ENCODE results near the gene MLN. TPM values are rescaled to one million over a fixed set of nuclear protein-coding genes. Genes with fewer than 3 reads are reported as not detected.
"Not testable (repeated sequence)": the region's sequence is repeated elsewhere in the genome, so short reads cannot be mapped to it uniquely, and the experiment has no call there.

MLN gene
- total RNA-seq, 1 experiment from 2014 or later, result not detected

GRCh38 chr6:33833599-33833998, 29.8 kb upstream of the MLN start:
- no peak overlapping the region for H2BK12ac ChIP-seq (ENCODE audit: insufficient read length, low read depth, low read length)
- H3K79me1 ChIP-seq (ENCODE audit: insufficient read depth, low read depth, low read length, poor library complexity, severe bottlenecking), result no peaks in the 10 kb centered on the region
- DNase-seq, result no peak
- H2BK15ac ChIP-seq (ENCODE audit: low read depth, low read length), result no peak overlapping the region
- H4K20me1 ChIP-seq (ENCODE audit: control insufficient read depth, insufficient read depth, insufficient read length), result no peaks in the 10 kb centered on the region
- H2AK5ac ChIP-seq (ENCODE audit: insufficient read length, low read length), result no peak overlapping the region
- no peaks in the 10 kb centered on the region for H3K9me3 ChIP-seq (ENCODE audit: control insufficient read depth, low read depth, low read length)
- no peak for TF ChIP-seq CTCF (conservative IDR thresholded peaks at IDR 0.05)
- no CpG with 5 or more reads among the region's 6 CpGs for WGBS (ENCODE audit: extremely low coverage, insufficient read length, low lambda C conversion rate)
- H2BK20ac ChIP-seq (ENCODE audit: low read depth, low read length, poor library complexity, severe bottlenecking), result no peak overlapping the region
- no peak overlapping the region for H3K4me3 Mint-ChIP-seq
- H3K4me1 ChIP-seq (ENCODE audit: insufficient read depth, low read length), result 0 out of 2 replicates have a peak, but pooled peaks cover 4% of the 10 kb centered on the region
- no peak overlapping the region for H3K27ac ChIP-seq (ENCODE audit: insufficient read length, low read depth, low read length)
- no peak overlapping the region for H4K91ac ChIP-seq (ENCODE audit: insufficient read length, low read depth, low read length)
- no peaks in the 10 kb centered on the region for H3K27me3 ChIP-seq (ENCODE audit: insufficient read depth, low read length)
- H4K8ac ChIP-seq (replicated peaks; ENCODE audit: insufficient read length, low read depth, low read length), result no peak overlapping the region
- no peak overlapping the region for H3K23ac ChIP-seq (ENCODE audit: insufficient read length, low read depth, low read length)
- H3K4me1 Mint-ChIP-seq, result peaks cover 32 to 33% of the 10 kb centered on the region in 2 experiments
- no peak overlapping the region for H4K5ac ChIP-seq (ENCODE audit: insufficient read length, low read depth, low read length)
- H3K27me3 Mint-ChIP-seq (ENCODE audit: low read depth), result peaks cover 20% of the 10 kb centered on the region
- no peak overlapping the region for H3K14ac ChIP-seq (ENCODE audit: insufficient read depth, low read length)
- H2BK5ac ChIP-seq (ENCODE audit: insufficient read length, low read length), result no peak overlapping the region
- no peak overlapping the region for H3K27ac Mint-ChIP-seq
- no peak overlapping the region for H3K56ac ChIP-seq (ENCODE audit: insufficient read length, low read depth, low read length)
- H3K36me3 Mint-ChIP-seq (ENCODE audit: insufficient read depth in 1 of 3, low read depth in 3 of 3), result peaks cover 7 to 19% (median 10%) of the 10 kb centered on the region in 3 experiments
- no peak overlapping the region for H2BK120ac ChIP-seq (ENCODE audit: low read depth, low read length, poor library complexity, severe bottlenecking)
- H3K4ac ChIP-seq (ENCODE audit: low read depth, low read length), result no peak overlapping the region
- H3K4me2 ChIP-seq (ENCODE audit: insufficient read depth, insufficient read length, low read length), result no peak overlapping the region
- H3K9me3 Mint-ChIP-seq, result peaks cover 19 to 21% of the 10 kb centered on the region in 2 experiments
- H3K9ac ChIP-seq (ENCODE audit: extremely low read depth, insufficient read length, low read length), result no peak overlapping the region
- H3K23me2 ChIP-seq (ENCODE audit: insufficient read length, low read depth, low read length, poor library complexity, severe bottlenecking), result no peaks in the 10 kb centered on the region
- H3K79me2 ChIP-seq (ENCODE audit: insufficient read depth, low read length), result no peaks in the 10 kb centered on the region
- no peak overlapping the region for H3T11ph ChIP-seq (ENCODE audit: low read length)
- no peak overlapping the region for H2AFZ ChIP-seq (ENCODE audit: low read length)
- H3K18ac ChIP-seq (ENCODE audit: insufficient read length, low read depth, low read length), result no peak overlapping the region

DNA sequence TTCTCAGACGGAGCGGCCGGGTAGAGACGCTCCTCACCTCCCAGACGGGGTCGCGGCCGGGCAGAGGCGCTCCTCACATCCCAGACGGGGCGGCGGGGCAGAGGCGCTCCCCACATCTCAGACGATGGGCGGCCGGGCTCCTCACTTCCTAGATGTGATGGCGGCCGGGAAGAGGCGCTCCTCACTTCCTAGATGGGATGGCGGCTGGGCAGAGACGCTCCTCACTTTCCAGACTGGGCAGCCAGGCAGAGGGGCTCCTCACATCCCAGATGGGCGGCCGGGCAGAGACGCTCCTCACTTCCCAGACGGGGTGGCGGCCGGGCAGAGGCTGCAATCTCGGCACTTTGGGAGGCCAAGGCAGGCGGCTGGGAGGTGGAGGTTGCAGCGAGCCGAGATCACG, 29.0 kb upstream of the MLN start:
- H2AFZ ChIP-seq (ENCODE audit: low read length); H2BK5ac ChIP-seq (ENCODE audit: insufficient read length, low read length); H3K79me2 ChIP-seq (ENCODE audit: insufficient read depth, low read length); H3K4me2 ChIP-seq (ENCODE audit: insufficient read depth, insufficient read length, low read length); H2BK120ac ChIP-seq (ENCODE audit: low read depth, low read length, poor library complexity, severe bottlenecking); H3K23me2 ChIP-seq (ENCODE audit: insufficient read length, low read depth, low read length, poor library complexity, severe bottlenecking); H4K8ac ChIP-seq (replicated peaks; ENCODE audit: insufficient read length, low read depth, low read length); H3K56ac ChIP-seq (ENCODE audit: insufficient read length, low read depth, low read length); H3K27ac Mint-ChIP-seq; DNase-seq; H2BK12ac ChIP-seq (ENCODE audit: insufficient read length, low read depth, low read length); H3K23ac ChIP-seq (ENCODE audit: insufficient read length, low read depth, low read length); H3K9me3 ChIP-seq (ENCODE audit: control insufficient read depth, low read depth, low read length); H4K5ac ChIP-seq (ENCODE audit: insufficient read length, low read depth, low read length); H3K4me1 ChIP-seq (ENCODE audit: insufficient read depth, low read length); H3K4me3 Mint-ChIP-seq; H3K18ac ChIP-seq (ENCODE audit: insufficient read length, low read depth, low read length); H2BK20ac ChIP-seq (ENCODE audit: low read depth, low read length, poor library complexity, severe bottlenecking); H3K79me1 ChIP-seq (ENCODE audit: insufficient read depth, low read depth, low read length, poor library complexity, severe bottlenecking); H4K20me1 ChIP-seq (ENCODE audit: control insufficient read depth, insufficient read depth, insufficient read length); H3T11ph ChIP-seq (ENCODE audit: low read length); H3K14ac ChIP-seq (ENCODE audit: insufficient read depth, low read length); H2BK15ac ChIP-seq (ENCODE audit: low read depth, low read length); H3K4ac ChIP-seq (ENCODE audit: low read depth, low read length); H3K27me3 ChIP-seq (ENCODE audit: insufficient read depth, low read length); H2AK5ac ChIP-seq (ENCODE audit: insufficient read length, low read length); H3K27ac ChIP-seq (ENCODE audit: insufficient read length, low read depth, low read length); H4K91ac ChIP-seq (ENCODE audit: insufficient read length, low read depth, low read length); H3K9ac ChIP-seq (ENCODE audit: extremely low read depth, insufficient read length, low read length): not testable (repeated sequence)
- H3K27me3 Mint-ChIP-seq (ENCODE audit: low read depth), result peaks cover 20% of the 10 kb centered on the region
- no CpG with 5 or more reads among the region's 32 CpGs for WGBS (ENCODE audit: extremely low coverage, insufficient read length, low lambda C conversion rate)
- H3K9me3 Mint-ChIP-seq, result peaks cover 19 to 21% of the 10 kb centered on the region in 2 experiments
- H3K36me3 Mint-ChIP-seq (ENCODE audit: insufficient read depth in 1 of 3, low read depth in 3 of 3), result peaks cover 7 to 19% (median 10%) of the 10 kb centered on the region in 3 experiments
- peaks cover 32 to 33% of the 10 kb centered on the region in 2 experiments for H3K4me1 Mint-ChIP-seq

All from H9 (cell line).